Measurements from ENCODE around the gene KLHL7.

DNA sequence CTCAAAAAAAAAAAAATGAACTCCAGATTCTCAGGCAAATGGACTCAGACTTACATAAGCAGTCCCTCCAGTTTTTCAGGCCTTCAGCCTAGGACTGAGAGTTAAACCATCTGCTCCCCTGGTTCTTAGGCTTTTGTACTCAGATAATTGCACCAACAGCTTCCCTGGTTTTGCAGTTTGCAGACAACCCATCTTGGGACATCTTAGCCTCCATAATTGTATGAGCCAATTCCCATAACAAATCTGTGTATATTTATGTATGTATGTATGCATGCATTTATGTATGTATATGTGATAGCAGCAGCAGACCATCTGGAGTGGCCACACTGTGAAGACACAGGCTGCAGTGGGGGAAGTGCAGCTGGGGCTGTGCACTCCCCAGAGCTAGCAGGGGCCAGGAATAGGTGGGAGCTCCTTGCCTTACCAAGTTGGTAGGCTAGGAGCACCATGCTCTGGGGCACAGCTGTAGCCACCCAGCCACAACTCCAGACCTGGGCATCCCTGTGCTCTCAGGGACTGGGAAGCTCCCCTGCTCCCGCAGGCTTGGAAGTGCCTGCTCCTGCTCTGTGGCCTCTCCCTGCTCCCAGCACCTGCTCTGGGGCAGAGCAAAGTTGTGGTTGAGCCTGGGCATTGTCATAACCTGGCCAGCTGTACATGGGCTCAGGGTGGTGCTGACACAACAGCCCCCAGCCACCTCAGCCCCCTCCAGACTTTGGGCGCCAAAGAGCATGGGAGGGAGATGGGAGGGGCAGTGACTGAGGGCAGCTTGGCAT lies 8.9 kb upstream of the KLHL7 start:
- TF ChIP-seq, protein P1, sequence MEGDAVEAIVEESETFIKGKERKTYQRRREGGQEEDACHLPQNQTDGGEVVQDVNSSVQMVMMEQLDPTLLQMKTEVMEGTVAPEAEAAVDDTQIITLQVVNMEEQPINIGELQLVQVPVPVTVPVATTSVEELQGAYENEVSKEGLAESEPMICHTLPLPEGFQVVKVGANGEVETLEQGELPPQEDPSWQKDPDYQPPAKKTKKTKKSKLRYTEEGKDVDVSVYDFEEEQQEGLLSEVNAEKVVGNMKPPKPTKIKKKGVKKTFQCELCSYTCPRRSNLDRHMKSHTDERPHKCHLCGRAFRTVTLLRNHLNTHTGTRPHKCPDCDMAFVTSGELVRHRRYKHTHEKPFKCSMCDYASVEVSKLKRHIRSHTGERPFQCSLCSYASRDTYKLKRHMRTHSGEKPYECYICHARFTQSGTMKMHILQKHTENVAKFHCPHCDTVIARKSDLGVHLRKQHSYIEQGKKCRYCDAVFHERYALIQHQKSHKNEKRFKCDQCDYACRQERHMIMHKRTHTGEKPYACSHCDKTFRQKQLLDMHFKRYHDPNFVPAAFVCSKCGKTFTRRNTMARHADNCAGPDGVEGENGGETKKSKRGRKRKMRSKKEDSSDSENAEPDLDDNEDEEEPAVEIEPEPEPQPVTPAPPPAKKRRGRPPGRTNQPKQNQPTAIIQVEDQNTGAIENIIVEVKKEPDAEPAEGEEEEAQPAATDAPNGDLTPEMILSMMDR (conservative IDR thresholded peaks at IDR 0.05), result no peak
- no peak for TF ChIP-seq EZH2 (IDR thresholded peaks at IDR 0.05; ENCODE audit: low read depth)
